ENCODE results near the gene CD40.
A peak's percentile ranks its signal among the peaks of the same experiment; 100 is the strongest.
"Not testable (repeated sequence)": the region's sequence is repeated elsewhere in the genome, so short reads cannot be mapped to it uniquely, and the experiment has no call there.

CD40 gene

DNA sequence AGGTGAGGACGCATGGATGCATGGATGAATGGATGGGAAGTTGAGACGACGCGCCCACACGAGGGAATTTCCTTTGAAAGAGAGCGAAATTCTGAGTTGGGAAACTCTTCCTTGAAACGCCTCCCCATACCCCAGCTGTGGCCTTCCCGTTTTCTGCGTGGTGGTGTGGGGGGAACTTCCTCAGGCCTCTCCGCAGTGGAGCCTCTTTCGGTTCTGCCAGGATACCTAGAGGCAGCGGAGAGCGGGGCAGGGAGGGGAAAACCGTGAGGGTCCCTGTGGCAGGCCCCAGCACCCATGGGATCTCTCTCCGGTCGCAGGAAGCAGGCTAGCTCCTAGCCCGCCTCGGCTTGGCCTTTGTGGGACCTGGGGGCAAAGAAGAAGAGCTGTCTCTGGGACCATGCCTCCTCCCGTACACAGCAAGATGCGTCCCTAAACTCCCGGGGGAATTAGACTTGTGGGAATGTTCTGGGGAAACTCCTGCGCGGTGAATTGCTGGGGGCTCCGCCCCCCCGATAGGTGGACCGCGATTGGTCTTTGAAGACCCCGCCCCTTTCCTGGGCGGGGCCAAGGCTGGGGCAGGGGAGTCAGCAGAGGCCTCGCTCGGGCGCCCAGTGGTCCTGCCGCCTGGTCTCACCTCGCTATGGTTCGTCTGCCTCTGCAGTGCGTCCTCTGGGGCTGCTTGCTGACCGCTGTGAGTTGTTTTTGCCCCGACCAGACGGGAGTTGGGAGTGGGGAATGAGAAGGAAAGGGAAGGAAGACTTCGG is at the start of gene CD40:
Gene CD40 (plus strand): TSS at position 611 of the 764 bp plus-strand sequence. CDS start 30 bp downstream, at position 641.
- no peak for FAIRE-seq
- peak; percentile 70 for DNase-seq (ENCODE audit: low spot score)

DNA sequence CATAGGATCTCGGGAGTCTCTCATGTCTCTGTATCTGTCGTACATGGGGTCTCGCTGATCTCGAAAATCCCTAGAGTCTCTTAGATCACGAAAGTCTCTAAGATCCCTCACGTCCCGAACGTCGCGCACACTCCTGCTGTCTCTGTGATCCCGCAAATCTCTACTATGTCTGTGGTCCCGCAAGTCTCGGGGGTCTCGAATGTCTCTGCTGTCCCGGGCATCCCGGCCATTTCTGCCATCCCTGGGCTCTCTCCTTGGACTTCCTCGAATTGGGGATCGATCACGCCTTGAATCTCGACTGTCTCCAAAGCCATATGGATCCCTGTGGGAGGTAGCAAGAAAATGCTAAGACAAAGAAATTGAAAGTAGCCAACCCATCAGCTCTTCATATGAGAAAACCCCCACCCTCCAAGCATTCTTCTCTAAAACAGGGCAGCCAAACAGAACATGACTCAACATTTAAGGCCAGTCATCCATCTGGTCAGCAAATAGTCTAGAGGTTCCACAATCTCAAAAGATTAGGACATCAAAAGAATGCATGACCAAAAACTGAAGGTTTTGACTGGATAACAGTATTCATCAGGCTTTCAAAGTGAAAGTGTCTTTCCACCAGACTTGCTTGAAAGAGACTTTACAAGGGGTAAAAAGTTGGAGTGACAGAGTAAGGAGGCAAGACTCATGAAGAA is 47.8 kb upstream of the CD40 start:
- FAIRE-seq, result peak; percentile 81
- DNase-seq (ENCODE audit: low spot score), result peak; percentile 84

DNA sequence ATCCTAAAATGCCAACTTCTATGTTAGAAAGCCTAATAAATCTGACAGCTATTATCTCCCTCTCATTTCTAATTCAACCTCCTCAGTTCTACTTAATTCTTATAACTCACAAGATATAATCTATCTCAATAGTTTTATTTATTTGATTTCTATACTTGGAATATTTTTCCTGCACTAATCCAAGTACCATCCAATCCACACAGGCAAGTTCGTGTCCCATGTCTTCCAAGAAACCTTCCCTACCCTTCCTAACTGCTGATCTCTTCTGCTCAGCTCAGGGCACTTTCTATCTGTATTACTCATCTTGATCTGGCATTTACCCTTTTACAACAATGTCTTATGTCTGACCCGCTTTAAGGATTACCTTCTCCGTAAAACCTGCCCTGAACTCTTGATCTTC is 46.5 kb upstream of the CD40 start:
- FAIRE-seq (no peak), DNase-seq (ENCODE audit: low spot score) (peak; percentile 37)

DNA sequence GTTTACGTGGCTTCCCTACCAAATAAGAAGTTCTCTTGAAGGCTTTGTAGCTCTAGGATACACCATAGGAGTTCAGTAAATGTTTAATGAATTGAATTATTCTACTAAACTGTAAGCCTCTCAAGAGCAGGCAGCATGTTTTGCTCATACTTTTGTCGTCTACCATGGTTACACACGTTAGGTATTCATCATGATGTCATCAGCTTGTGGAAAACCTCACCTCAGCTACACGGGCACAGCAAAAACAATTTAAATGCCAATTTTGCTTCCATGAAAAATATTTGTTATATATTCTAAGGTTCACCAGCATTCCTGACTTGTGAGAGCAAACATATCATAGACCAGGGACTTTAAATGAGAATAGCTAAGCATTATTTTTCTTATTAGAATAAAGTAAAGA is 45.1 kb upstream of the CD40 start:
- no peak for FAIRE-seq
- no peak for DNase-seq (ENCODE audit: low spot score)

DNA sequence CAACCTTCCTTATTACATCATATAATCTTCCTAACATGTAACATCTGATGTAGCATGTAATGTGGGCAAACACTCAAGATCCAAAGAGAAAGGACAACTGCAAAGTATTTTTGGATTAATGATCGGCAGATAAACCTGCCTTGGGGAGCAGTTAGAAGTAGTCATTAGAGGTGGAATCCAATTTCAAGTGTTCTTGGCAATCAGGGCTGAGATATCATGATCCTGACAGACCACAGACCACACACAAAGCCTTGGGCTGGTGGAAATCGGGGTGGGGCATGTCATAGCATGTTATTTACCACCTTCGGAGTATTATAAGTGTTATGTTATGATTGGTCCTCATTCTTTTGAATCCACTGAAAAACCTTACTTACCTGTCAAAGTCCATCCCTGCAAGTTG is 44.7 kb upstream of the CD40 start:
- FAIRE-seq (no peak), DNase-seq (ENCODE audit: low spot score) (no peak)

DNA sequence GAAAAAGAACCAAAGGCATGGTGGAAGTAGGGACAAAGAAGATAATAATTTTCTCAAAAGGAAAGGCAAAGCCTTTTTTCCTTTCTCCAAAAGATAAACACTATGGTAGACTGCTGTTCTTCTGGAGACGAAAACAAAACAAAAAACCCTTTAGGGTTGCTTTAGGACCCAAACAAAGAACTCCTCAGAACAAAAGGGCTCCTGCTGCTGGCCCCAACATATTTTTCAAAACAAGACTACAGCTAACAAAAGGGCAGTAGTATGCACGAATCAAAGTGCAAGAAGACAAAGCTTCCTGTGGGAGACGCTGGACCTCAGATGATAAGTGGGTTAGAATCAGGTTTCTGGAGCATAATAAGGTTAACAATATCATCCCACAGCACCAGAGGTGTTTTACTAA is 44.1 kb upstream of the CD40 start:
- FAIRE-seq (no peak), DNase-seq (ENCODE audit: low spot score) (no peak)

DNA sequence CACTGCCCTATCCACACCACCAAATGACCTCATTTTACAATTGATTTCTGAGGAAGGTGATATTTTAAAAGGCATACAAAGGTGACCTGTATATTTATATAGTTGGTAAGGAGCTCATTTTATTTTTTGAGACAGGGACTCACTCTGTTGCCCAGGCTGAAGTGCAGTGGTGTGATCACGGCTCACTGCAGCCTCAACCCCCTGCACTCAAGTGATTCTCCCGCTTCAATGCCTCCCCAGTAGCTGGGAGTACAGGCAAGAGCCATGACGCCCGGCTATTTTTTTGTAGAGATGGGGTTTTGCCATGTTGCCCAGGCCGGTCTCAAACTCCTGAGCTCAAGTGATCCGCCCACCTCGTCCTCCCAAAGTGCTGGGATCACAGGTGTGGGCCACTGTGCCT is 41.3 kb upstream of the CD40 start:
- FAIRE-seq, result no peak
- DNase-seq (ENCODE audit: low spot score), result no peak

DNA sequence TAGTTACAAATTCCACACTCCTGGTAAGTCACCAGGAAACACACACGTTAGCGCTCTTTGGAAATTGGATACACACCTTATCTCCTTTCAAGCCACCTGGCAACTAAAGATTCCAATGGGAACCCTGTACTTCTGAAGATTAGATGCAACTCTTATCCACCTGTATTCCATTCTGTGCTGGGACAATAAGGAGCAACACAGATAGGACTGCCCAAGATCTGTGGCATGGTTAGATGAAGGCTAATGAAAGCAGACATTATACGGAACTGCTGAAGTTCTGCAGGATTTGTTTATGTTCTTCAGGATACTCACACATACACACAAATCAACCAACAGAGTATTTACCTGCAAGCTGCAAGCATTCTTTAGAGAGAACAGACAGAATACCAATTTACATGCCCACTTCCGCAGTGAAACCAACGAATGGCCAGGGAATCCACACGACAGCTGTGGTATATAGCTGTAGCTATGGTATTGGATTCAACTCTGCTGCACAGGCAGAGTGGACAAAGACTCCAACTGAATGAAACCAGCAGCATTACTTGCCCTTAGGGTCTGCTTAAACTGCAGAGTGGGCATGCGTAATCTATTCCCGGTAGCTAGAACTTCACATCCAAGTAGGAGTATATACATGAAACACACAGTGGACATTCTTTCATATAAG is 40.3 kb upstream of the CD40 start:
- FAIRE-seq (no peak), DNase-seq (ENCODE audit: low spot score) (no peak)

DNA sequence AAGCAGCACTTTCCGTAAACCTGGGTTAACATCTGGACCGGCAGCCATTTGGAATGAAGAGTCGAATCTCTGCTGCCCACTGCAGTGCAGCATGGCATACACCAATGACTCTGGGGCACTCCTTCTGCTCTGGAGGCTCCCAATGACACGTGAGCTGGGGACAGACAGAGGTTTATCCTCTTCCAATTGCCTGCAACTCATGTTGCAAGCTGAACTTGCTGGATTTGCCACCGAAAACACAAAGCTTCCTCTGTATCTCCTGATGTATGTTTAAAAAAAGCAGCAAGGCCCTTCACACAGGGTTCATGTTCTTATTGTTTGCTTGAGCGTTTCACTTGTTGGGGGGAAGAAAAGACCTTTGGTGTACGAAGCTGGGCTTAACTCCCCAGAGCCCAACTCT is 39.2 kb upstream of the CD40 start:
- FAIRE-seq, result no peak
- no peak for DNase-seq (ENCODE audit: low spot score)

DNA sequence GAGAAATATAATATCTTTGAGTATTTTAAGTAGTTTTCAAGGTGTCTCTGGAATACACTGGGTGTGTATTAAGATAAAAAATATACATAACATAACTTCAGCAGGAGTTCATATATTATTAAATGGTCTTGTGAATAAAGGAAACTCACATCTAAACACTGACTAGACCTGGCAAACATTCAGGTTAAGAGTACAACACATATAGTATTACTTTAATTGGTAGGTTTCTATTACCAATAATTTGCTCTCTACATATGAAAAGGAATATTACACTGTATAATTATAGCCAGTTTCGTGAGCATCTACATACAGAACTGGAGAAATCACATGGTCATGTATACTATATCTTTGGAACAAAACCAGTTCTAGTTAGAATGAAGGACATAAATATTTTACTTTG is 37.0 kb upstream of the CD40 start:
- DNase-seq (ENCODE audit: low spot score) (no peak), FAIRE-seq (no peak)

DNA sequence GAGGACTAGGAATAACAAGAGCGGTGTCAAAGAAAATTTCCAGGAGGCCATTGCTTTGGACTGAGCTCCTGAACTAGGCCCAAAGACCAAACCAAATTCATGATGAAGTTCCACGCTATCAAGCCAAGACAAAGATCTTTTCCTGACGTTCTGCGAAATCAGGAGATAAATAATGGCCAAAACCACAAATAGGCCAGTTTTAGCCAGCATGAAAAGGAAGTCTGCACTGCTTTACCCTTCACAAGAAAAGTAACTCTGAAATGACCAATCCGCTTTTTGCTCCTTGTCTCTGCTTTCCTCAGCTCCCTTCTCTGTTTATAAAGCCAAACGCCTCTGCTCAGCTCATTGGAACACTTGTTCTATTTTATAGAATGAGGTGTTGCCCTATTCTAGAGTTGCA is 35.0 kb upstream of the CD40 start:
- no peak for FAIRE-seq
- DNase-seq (ENCODE audit: low spot score), result no peak

DNA sequence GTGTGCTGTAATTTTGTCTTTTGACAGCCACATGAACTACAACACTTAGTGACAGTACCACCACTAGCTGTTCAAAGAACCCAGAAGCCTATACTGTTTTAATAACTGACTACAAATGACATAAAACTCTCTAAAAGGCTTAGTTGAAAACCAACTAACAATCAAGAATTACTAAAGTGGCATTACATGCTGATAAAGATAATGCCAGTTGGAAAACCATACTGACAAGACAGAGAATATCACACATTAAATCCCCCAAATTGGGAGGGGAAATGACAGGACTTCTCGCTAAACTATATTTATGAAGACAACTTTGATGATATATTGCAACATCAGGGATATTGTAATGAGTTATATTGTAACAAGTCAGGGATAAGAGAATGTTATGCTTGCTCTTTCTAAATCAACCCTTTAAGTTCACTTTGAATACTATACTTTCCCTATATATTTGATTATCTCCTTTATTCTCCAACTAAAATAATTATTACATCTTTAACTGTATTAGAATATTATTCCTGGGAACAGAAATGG is 34.5 kb upstream of the CD40 start:
- DNase-seq (ENCODE audit: low spot score) (no peak), FAIRE-seq (no peak)

DNA sequence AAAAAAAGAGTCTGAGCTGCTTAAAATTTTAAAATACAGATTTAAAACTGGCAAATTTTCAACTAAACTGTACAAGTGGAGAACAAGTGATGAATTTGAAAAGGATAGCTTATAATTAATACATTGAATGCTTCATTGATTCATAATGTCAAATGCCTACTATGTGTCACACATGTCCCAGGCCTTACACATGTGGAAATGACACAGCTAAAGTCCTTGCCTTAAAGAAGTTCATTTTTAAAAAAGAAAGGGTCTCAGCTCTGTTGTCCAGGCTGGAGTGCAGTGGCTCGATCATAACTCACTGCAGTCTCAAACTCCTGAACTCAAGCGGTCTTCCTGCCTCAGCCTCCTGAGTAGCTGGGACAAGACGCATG is 33.3 kb upstream of the CD40 start:
- DNase-seq (ENCODE audit: low spot score), result no peak
- no peak for FAIRE-seq

DNA sequence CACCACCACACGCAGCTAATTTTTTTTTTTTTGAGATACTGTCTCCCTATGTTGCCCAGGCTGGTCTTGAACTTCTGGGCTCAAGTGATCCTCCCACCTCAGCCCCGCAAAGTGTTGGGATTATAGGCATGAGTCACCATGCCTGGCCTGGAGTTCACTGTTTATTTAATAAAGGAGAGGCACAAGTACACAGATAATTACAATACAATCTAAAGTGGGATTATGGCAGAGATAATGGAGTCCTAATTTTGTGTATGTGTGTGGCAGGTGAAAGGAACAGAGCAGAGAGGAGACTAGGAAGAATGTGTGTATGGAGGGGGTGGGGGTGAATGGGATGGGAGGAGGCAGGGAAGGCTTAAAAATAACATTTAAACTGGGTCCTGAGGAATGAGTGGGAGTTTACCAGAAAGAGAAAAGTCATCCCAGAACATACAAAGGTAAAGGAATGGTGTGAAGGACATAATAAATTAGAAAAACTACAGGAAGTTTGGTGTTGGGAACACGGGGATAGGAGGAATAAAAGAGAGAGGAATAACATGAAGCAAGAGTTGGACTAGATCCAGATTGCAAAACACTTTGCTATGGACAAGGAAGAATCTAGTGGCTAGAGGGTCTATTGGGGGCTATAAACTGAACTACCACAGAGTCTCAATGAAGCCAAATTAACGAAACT is 32.8 kb upstream of the CD40 start:
- FAIRE-seq (no peak), DNase-seq (ENCODE audit: low spot score) (no peak)

DNA sequence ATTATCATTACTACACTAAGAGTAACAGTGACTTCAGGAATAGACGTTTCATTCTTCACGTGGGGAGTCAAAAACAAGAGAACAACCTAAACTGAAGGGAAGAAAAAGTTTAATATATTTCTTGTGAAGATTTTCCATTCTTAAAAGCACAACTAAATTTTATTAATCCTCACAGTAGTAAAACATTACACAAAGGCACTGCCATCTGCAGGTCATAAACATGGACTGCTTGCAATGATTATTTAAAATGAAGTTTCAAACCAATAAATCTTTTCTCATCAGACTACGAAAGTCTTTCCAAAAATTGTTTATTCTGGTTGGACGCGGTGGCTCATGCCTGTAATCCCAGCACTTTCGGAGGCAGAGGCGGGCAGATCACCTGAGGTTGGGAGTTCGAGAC is 31.0 kb upstream of the CD40 start:
- DNase-seq (ENCODE audit: low spot score) (no peak), FAIRE-seq (peak; percentile 27)

DNA sequence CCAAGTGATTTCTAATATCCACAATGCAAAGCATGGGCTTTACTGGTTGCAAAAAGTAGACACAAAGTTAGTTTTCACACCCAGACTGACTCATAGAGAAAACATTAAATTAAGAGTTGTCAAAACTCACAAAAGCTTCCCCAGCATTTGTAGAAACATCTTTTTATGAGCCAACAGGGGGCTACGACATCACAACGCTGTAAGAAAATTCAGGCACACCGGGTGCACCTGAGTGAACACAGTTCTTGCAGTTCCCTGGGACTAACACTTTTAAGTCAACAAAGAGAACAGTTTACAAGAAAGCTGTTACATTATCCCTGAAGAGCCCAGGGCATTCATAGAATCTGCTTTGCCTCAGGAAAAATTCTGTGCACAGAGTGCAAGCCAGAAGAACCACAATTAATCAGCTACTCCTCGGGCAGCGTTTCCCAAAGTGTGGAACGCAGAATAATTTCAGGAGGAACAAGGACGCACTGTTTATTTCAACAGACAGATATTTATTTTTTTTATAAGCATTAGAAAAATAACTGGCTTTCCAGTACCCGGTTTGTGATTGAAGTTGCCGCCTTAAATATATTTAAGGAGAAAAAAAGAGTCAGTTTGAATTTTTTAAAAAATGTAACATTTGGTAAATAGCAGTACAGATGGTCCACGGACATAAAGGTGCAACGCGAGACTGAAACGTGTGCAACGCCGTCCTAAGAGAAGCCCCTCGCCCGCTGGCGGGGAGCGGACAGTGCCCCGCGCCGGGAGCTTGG is 29.5 kb upstream of the CD40 start:
- DNase-seq (ENCODE audit: low spot score) (peak; percentile 25), FAIRE-seq (no peak)

DNA sequence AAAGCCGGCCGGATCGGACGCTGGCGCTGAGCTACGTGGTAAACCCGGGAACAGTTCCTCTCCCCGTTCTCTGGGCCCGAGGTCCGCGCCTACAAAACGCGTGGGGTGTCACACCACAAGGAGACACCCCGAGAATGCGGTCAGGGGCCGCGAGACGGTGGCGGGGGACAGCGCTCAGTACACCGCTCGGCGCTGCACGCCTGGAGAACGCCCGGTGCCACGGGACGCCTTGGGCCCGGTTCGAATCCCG is 29.0 kb upstream of the CD40 start:
- DNase-seq (ENCODE audit: low spot score) (no peak), FAIRE-seq (no peak)

DNA sequence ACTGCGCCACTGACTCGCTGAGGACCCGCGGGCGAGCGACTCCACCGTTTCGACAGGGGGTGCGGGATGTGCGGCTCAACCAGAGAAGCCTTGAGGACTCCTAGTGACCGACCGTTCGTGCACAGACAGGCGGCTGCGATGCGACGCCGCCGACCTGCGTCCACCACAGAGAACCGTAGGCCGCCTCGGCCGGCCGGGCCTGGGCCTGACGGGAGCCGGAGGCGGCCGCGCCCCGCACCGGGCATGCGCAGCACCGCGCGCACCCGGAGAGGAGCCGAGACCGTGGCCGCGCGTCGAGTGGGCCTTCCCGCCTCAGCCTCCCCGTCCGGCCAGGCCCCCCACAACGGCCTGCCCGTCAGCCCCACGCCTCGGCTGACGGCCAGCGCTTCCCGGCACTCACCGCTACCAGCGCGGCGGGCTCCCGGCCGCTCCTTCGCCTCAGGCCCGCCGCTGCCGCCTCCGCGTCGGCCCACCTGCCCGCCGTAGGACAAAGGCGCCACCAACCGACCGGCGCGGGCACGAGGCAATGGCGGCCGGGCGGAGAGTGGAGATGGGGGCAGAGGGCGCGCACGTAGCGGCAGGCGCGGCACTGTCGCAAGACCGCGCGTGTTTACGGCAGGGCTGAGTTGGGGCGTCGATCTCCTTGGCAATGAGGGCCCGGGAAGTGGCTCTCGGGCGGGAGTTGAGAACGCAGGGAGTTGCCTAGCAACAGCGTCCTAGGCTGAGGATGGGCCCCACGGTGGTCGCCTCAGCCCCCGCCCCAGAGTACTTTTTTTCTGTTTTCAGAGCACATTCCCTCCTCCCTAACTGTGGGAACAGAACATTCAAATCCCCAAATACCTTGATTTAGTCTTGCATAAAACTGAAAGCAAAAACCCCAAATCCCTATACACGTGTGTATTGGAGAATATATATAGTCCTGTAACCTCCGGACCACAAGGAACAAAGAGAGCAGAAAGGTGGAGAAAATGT is 28.4 kb upstream of the CD40 start, which contains the start of gene NCOA5:
Gene NCOA5 (minus strand): TSS at position 546 of the 972 bp plus-strand sequence. CDS start 10,538 bp downstream, outside the sequence.
- peak; percentile 91 for DNase-seq (ENCODE audit: low spot score)

DNA sequence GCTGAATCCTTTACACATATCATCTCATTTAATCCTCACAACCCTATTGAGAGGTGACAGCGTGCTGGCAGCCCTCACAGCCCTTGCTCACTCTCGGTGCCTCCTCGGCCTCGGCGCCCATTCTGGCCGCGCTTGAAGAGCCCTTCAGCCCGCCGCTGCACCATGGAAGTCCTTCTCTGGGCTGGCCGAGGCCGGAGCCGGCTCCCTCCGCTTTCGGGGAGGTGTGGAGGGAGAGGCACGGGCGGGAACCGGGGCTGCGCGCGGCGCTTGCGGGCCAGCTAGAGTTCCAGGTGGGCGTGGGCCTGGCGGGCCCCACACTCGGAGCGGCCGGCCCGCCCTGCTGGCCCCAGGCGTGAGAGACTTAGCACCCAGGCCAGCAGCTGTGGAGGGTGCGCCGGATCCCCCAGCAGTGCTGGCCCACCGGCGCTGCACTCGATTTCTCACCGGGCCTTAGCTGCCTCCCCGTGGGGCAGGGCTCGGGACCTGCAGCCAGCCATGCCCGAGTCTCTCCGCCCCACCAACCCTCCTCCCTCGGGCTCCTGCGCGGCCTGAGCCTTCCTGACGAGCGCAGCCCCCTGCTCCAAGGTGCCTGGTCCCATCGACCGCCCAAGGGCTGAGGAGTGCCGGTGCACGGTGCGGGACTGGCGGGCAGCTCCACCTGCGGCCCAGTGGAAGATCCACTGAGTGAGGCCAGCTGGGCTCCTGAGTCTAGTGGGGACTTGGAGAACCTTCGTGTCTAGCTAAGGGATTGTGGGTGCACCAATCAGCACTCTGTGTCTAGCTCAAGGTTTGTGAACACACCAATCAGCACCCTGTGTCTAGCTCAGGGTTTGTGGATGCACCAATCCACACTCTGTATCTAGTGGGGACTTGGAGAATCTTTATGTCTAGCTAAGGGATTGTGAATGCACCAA is 26.2 kb upstream of the CD40 start:
- not testable (repeated sequence) for DNase-seq (ENCODE audit: low spot score); FAIRE-seq

More for the DNA sequence above, 28.4 kb upstream of the CD40 start, which contains the start of gene NCOA5:
- no peak for FAIRE-seq

Measured in RCC 7860 (cell line).